ENCODE data around the gene C2orf49. TPM values are rescaled to one million over a fixed set of nuclear protein-coding genes. Genes with fewer than 3 reads are reported as not detected.

C2orf49 gene
- total RNA-seq, 1 donor, result 18.1 TPM

GRCh38 chr2:105373895-105374401 lies 36.6 kb downstream of the C2orf49 start:
- Histone ChIP-seq H4K20me1 (ENCODE audit: insufficient read depth, low read length) (peaks cover 82% of the 10 kb centered on the region), H3K36me3 (ENCODE audit: insufficient read depth, low read length) (peaks cover 98% of the 10 kb centered on the region), H3K79me2 (ENCODE audit: insufficient read depth, low read length) (peaks cover 93% of the 10 kb centered on the region)

GRCh38 chr2:105375001-105375561 lies 37.7 kb downstream of the C2orf49 start:
- Histone ChIP-seq H4K20me1 (ENCODE audit: insufficient read depth, low read length) (peaks cover 79% of the 10 kb centered on the region), H3K27me3 (ENCODE audit: insufficient read depth, low read length) (no peaks in the 10 kb centered on the region), H3K27ac (ENCODE audit: low read depth, low read length) (peak overlapping the region; percentile 90), H3K4me2 (ENCODE audit: insufficient read depth, low read length) (peak overlapping the region; percentile 1), H2AFZ (ENCODE audit: low read length) (no peak overlapping the region), H3K4me3 (ENCODE audit: insufficient read depth, low read length) (no peak overlapping the region), H3K4me1 (ENCODE audit: insufficient read depth, low read length) (peaks cover 95% of the 10 kb centered on the region), H3K36me3 (ENCODE audit: insufficient read depth, low read length) (peaks cover 98% of the 10 kb centered on the region), H3K9me3 (ENCODE audit: low read depth, low read length) (no peaks in the 10 kb centered on the region), H3K79me2 (ENCODE audit: insufficient read depth, low read length) (peaks cover 93% of the 10 kb centered on the region)
- no peak for DNase-seq (ENCODE audit: insufficient read length, low spot score, missing footprints)
- TF ChIP-seq, protein P1, sequence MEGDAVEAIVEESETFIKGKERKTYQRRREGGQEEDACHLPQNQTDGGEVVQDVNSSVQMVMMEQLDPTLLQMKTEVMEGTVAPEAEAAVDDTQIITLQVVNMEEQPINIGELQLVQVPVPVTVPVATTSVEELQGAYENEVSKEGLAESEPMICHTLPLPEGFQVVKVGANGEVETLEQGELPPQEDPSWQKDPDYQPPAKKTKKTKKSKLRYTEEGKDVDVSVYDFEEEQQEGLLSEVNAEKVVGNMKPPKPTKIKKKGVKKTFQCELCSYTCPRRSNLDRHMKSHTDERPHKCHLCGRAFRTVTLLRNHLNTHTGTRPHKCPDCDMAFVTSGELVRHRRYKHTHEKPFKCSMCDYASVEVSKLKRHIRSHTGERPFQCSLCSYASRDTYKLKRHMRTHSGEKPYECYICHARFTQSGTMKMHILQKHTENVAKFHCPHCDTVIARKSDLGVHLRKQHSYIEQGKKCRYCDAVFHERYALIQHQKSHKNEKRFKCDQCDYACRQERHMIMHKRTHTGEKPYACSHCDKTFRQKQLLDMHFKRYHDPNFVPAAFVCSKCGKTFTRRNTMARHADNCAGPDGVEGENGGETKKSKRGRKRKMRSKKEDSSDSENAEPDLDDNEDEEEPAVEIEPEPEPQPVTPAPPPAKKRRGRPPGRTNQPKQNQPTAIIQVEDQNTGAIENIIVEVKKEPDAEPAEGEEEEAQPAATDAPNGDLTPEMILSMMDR (IDR thresholded peaks at IDR 0.05; ENCODE audit: extremely low read depth, low read depth, low read length), result no peak

More at GRCh38 chr2:105373895-105374401, 36.6 kb downstream of the C2orf49 start:
- H3K4me2 ChIP-seq (ENCODE audit: insufficient read depth, low read length), result no peak overlapping the region
- H2AFZ ChIP-seq (ENCODE audit: low read length), result no peak overlapping the region
- H3K27ac ChIP-seq (ENCODE audit: low read depth, low read length), result peak overlapping the region; percentile 90
- DNase-seq (ENCODE audit: insufficient read length, low spot score, missing footprints), result no peak
- TF ChIP-seq, protein P1 (IDR thresholded peaks at IDR 0.05; ENCODE audit: extremely low read depth, low read depth, low read length), result no peak
- H3K4me3 ChIP-seq (ENCODE audit: insufficient read depth, low read length), result no peak overlapping the region
- H3K27me3 ChIP-seq (ENCODE audit: insufficient read depth, low read length), result no peaks in the 10 kb centered on the region
- H3K9me3 ChIP-seq (ENCODE audit: low read depth, low read length), result no peaks in the 10 kb centered on the region
- H3K4me1 ChIP-seq (ENCODE audit: insufficient read depth, low read length), result peaks cover 94% of the 10 kb centered on the region

DNA sequence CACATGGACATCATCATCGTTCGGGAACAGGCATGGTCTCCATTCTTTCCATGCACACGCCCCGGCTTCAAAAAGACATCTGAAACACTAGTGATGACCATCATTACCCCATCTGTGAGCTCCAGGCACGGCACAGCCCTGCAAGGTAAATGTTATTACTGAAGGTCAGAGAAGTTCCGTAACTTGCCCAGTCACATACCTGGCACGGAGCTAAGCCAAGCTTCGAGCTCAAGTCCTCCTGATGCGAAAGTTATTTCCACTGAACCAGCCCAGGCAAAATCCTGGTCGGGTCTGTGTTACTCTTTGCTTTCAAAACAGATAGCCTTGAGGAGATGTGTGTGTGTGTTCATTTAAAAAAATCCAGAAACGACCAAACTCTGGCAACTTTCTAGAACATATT lies 38.7 kb downstream of the C2orf49 start:
- no peak overlapping the region for H2AFZ ChIP-seq (ENCODE audit: low read length)
- peak overlapping the region; percentile 5 for H3K4me2 ChIP-seq (ENCODE audit: insufficient read depth, low read length)
- peaks cover 95% of the 10 kb centered on the region for H3K79me2 ChIP-seq (ENCODE audit: insufficient read depth, low read length)
- TF ChIP-seq, protein P1 (IDR thresholded peaks at IDR 0.05; ENCODE audit: extremely low read depth, low read depth, low read length), result no peak
- peaks cover 80% of the 10 kb centered on the region for H4K20me1 ChIP-seq (ENCODE audit: insufficient read depth, low read length)
- DNase-seq (ENCODE audit: insufficient read length, low spot score, missing footprints), result no peak
- H3K36me3 ChIP-seq (ENCODE audit: insufficient read depth, low read length), result peaks cover 98% of the 10 kb centered on the region
- no peaks in the 10 kb centered on the region for H3K9me3 ChIP-seq (ENCODE audit: low read depth, low read length)
- H3K27ac ChIP-seq (ENCODE audit: low read depth, low read length), result peak overlapping the region; percentile 90
- peaks cover 96% of the 10 kb centered on the region for H3K4me1 ChIP-seq (ENCODE audit: insufficient read depth, low read length)
- H3K4me3 ChIP-seq (ENCODE audit: insufficient read depth, low read length), result no peak overlapping the region
- no peaks in the 10 kb centered on the region for H3K27me3 ChIP-seq (ENCODE audit: insufficient read depth, low read length)

DNA sequence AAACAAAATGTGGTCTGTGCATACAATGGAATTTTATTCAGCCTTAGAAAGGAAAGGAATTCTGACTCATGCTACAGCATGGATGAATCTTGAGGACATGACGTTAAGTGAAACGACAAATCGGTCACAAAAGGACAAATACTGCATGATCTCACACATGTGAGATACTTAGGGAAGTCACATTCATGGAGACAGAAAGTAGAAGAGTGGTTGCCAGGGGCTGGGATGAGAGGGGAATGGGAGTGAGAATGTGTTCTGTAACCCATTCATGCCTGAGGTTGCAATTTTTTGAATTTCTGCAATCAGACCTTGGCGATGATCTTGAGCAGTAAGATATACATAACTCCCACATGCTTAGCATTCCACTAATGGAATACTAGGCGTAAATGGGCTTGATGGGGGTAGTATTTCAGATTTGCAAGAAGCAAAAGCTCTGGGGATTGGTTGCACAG lies 39.5 kb downstream of the C2orf49 start:
- no peak overlapping the region for H2AFZ ChIP-seq (ENCODE audit: low read length)
- H3K27me3 ChIP-seq (ENCODE audit: insufficient read depth, low read length), result no peaks in the 10 kb centered on the region
- H3K36me3 ChIP-seq (ENCODE audit: insufficient read depth, low read length), result peaks cover 98% of the 10 kb centered on the region
- H3K9me3 ChIP-seq (ENCODE audit: low read depth, low read length), result no peaks in the 10 kb centered on the region
- peaks cover 95% of the 10 kb centered on the region for H3K79me2 ChIP-seq (ENCODE audit: insufficient read depth, low read length)
- H4K20me1 ChIP-seq (ENCODE audit: insufficient read depth, low read length), result peaks cover 80% of the 10 kb centered on the region
- H3K4me2 ChIP-seq (ENCODE audit: insufficient read depth, low read length), result peak overlapping the region; percentile 23
- peak overlapping the region; percentile 90 for H3K27ac ChIP-seq (ENCODE audit: low read depth, low read length)
- DNase-seq (ENCODE audit: insufficient read length, low spot score, missing footprints), result no peak
- TF ChIP-seq, protein P1 (IDR thresholded peaks at IDR 0.05; ENCODE audit: extremely low read depth, low read depth, low read length), result no peak
- H3K4me1 ChIP-seq (ENCODE audit: insufficient read depth, low read length), result peaks cover 97% of the 10 kb centered on the region
- H3K4me3 ChIP-seq (ENCODE audit: insufficient read depth, low read length), result no peak overlapping the region
